HepG2 (cell line): ENCODE data around the gene TUBE1. TPM values are rescaled to one million over a fixed set of nuclear protein-coding genes. Genes with fewer than 3 reads are reported as not detected.

Experiments used
- CHCHD3 ChIP-seq: sonication (generic); formaldehyde crosslinking; IDR thresholded peaks from 2 replicates; pipeline ENCODE4 v1.8.0; 2022; ENCODE audit warnings: mild to moderate bottlenecking, missing genetic modification reagents, moderate library complexity
- FOSL1 ChIP-seq: sonication (generic); formaldehyde crosslinking; IDR thresholded peaks from 2 replicates; pipeline ENCODE4 v1.9.0; 2021; ENCODE audit warnings: missing genetic modification reagents, borderline replicate concordance
- MEIS1 ChIP-seq: sonication (generic); formaldehyde crosslinking; IDR thresholded peaks from 2 replicates; pipeline ENCODE4 v1.9.0; 2021; ENCODE audit warnings: mild to moderate bottlenecking, missing genetic modification reagents, moderate library complexity, borderline replicate concordance
- MNT ChIP-seq: fragments of 450-650 bp; IDR thresholded peaks from 2 replicates; pipeline ENCODE4 v1.6.1; 2016
- PLSCR1 ChIP-seq: sonication (generic); formaldehyde crosslinking; IDR thresholded peaks from 2 replicates; pipeline ENCODE4 v1.5.0; 2020; ENCODE audit warnings: missing genetic modification reagents, mild to moderate bottlenecking, borderline replicate concordance
- SYNCRIP ChIP-seq: fragments of 200-400 bp; formaldehyde crosslinking; IDR thresholded peaks from 2 replicates; pipeline ENCODE4 v1.6.1; 2018; ENCODE audit warnings: mild to moderate bottlenecking, low read depth, low read length; ENCODE audit not compliant: insufficient read depth
- ZNF432 ChIP-seq: sonication (generic); formaldehyde crosslinking; IDR thresholded peaks from 2 replicates; pipeline ENCODE4 v1.5.0; 2020; ENCODE audit warnings: missing genetic modification reagents, mild to moderate bottlenecking, borderline replicate concordance
- polyA plus RNA-seq, 8 experiments: library from polyadenylated mRNA; depleted of rRNA in 3 of 8; stranded (reverse) in 7 of 8; unstranded in 1 of 8; fragments of >200 nt; fragmentation: Illumina TruSeq in 4 of 8; extraction: Trizol in 4 of 8; gene quantifications; 2 replicates each; pipeline versions ENCODE4 v1.2.1 to v1.2.3, GENCODE V29; 2011 to 2016; ENCODE audit warnings: low read depth in 4 of 8, missing spikeins in 1 of 8, mixed read lengths in 1 of 8; ENCODE audit not compliant: insufficient read depth in 1 of 8
- total RNA-seq, 5 experiments: library from RNA; depleted of rRNA; stranded (reverse); fragments of >200 nt; fragmentation: Illumina TruSeq; extraction: Trizol; gene quantifications; 2 replicates each; pipeline ENCODE4 v1.2.3, GENCODE V29; 2016; ENCODE audit warnings: low read depth in 1 of 5
- TF ChIP-seq, protein P1 (sequence below), 2 experiments: sonication (generic) in 1 of 2; formaldehyde crosslinking in 1 of 2; IDR thresholded peaks; 2 replicates each; pipeline versions ENCODE4 v1.5.1 to v1.6.1; 2011 to 2020; ENCODE audit warnings: borderline replicate concordance in 1 of 2, low read depth in 1 of 2, low read length in 1 of 2, mild to moderate bottlenecking in 1 of 2, missing genetic modification reagents in 1 of 2, moderate library complexity in 1 of 2
- TF ChIP-seq, protein P2 (sequence below): sonication (generic); formaldehyde crosslinking; IDR thresholded peaks from 2 replicates; pipeline ENCODE4 v1.4.0; 2020; ENCODE audit warnings: mild to moderate bottlenecking, missing genetic modification reagents
- TF ChIP-seq, protein P3 (sequence below): sonication (generic); formaldehyde crosslinking; IDR thresholded peaks from 2 replicates; pipeline ENCODE4 v1.5.0; 2020; ENCODE audit warnings: mild to moderate bottlenecking, missing genetic modification reagents, moderate library complexity
- TF ChIP-seq, protein P4 (sequence below): sonication (generic); formaldehyde crosslinking; conservative IDR thresholded peaks from 2 replicates; pipeline ENCODE4 v1.8.0; 2022; ENCODE audit warnings: missing genetic modification reagents
- TF ChIP-seq, protein P5 (sequence below): sonication (generic); formaldehyde crosslinking; IDR thresholded peaks from 2 replicates; pipeline ENCODE4 v1.5.0; 2020; ENCODE audit warnings: mild to moderate bottlenecking, missing genetic modification reagents

TUBE1 gene
- total and polyA plus RNA-seq, 2 of the 13 experiments (the other 11 are each of a cell fraction or from before 2014, with no cell fraction given), result 17.3 to 22.6 TPM

DNA sequence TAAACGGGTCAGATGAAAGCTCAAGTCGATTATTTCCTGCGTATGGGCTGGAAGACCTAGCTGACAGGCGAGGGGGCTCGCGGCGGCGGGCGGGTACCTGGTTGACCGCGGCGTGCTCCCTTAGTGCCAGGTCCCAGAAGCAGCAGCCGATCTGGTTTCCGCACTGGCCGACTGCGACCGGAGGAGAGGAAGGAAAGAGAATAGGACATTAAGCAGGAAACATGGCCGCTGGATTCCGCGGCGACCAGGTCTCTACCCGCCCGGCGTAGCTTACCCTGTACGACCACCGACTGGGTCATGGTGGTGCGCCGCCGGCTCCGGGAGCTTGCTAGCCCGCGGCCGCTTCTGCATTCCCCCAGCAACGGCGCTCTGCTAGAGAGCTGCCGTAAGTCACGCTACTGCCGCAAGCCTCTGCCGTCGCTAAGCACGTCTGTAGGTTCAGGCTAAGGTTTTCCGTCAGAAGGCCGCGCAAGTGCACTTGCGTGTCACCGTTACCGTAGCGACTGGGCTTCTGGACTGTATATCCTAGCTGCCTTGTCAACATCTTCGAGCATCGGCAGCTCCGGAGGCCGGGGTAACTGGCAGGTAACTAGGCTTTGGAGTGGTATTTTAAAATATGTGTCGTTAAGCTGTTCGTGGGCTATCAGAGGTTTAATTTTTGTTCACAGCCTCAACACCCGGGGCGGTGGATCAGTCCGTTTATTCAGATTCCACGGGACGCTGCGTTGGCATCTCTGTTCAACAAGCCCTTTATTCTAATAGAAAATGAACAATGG is at the start of gene TUBE1, which contains the start of gene FAM229B (continued):
- TF ChIP-seq MNT, result no peak
- TF ChIP-seq FOSL1 (CRISPR knock-in tag), result no peak
- no peak for TF ChIP-seq ZNF432 (CRISPR knock-in tag)
- TF ChIP-seq, protein P1, sequence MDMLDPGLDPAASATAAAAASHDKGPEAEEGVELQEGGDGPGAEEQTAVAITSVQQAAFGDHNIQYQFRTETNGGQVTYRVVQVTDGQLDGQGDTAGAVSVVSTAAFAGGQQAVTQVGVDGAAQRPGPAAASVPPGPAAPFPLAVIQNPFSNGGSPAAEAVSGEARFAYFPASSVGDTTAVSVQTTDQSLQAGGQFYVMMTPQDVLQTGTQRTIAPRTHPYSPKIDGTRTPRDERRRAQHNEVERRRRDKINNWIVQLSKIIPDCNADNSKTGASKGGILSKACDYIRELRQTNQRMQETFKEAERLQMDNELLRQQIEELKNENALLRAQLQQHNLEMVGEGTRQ (IDR thresholded peaks at IDR 0.05; ENCODE audit: low read depth, low read length), result no peak
- TF ChIP-seq, protein P1 (CRISPR knock-in tag; IDR thresholded peaks at IDR 0.05; ENCODE audit: borderline replicate concordance), result no peak
- TF ChIP-seq SYNCRIP, result no peak
- TF ChIP-seq CHCHD3 (CRISPR knock-in tag), result no peak
- TF ChIP-seq, protein P2, sequence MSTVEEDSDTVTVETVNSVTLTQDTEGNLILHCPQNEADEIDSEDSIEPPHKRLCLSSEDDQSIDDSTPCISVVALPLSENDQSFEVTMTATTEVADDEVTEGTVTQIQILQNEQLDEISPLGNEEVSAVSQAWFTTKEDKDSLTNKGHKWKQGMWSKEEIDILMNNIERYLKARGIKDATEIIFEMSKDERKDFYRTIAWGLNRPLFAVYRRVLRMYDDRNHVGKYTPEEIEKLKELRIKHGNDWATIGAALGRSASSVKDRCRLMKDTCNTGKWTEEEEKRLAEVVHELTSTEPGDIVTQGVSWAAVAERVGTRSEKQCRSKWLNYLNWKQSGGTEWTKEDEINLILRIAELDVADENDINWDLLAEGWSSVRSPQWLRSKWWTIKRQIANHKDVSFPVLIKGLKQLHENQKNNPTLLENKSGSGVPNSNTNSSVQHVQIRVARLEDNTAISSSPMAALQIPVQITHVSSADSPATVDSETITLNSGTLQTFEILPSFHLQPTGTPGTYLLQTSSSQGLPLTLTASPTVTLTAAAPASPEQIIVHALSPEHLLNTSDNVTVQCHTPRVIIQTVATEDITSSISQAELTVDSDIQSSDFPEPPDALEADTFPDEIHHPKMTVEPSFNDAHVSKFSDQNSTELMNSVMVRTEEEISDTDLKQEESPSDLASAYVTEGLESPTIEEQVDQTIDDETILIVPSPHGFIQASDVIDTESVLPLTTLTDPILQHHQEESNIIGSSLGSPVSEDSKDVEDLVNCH (CRISPR knock-in tag), result no peak
- TF ChIP-seq PLSCR1 (CRISPR knock-in tag), result no peak
- TF ChIP-seq MEIS1 (CRISPR knock-in tag), result peak; percentile 82
- TF ChIP-seq, protein P3, sequence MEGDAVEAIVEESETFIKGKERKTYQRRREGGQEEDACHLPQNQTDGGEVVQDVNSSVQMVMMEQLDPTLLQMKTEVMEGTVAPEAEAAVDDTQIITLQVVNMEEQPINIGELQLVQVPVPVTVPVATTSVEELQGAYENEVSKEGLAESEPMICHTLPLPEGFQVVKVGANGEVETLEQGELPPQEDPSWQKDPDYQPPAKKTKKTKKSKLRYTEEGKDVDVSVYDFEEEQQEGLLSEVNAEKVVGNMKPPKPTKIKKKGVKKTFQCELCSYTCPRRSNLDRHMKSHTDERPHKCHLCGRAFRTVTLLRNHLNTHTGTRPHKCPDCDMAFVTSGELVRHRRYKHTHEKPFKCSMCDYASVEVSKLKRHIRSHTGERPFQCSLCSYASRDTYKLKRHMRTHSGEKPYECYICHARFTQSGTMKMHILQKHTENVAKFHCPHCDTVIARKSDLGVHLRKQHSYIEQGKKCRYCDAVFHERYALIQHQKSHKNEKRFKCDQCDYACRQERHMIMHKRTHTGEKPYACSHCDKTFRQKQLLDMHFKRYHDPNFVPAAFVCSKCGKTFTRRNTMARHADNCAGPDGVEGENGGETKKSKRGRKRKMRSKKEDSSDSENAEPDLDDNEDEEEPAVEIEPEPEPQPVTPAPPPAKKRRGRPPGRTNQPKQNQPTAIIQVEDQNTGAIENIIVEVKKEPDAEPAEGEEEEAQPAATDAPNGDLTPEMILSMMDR, result peak; percentile 54
- TF ChIP-seq, protein P4, sequence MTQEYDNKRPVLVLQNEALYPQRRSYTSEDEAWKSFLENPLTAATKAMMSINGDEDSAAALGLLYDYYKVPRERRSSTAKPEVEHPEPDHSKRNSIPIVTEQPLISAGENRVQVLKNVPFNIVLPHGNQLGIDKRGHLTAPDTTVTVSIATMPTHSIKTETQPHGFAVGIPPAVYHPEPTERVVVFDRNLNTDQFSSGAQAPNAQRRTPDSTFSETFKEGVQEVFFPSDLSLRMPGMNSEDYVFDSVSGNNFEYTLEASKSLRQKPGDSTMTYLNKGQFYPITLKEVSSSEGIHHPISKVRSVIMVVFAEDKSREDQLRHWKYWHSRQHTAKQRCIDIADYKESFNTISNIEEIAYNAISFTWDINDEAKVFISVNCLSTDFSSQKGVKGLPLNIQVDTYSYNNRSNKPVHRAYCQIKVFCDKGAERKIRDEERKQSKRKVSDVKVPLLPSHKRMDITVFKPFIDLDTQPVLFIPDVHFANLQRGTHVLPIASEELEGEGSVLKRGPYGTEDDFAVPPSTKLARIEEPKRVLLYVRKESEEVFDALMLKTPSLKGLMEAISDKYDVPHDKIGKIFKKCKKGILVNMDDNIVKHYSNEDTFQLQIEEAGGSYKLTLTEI (CRISPR knock-in tag), result no peak
- TF ChIP-seq, protein P5, sequence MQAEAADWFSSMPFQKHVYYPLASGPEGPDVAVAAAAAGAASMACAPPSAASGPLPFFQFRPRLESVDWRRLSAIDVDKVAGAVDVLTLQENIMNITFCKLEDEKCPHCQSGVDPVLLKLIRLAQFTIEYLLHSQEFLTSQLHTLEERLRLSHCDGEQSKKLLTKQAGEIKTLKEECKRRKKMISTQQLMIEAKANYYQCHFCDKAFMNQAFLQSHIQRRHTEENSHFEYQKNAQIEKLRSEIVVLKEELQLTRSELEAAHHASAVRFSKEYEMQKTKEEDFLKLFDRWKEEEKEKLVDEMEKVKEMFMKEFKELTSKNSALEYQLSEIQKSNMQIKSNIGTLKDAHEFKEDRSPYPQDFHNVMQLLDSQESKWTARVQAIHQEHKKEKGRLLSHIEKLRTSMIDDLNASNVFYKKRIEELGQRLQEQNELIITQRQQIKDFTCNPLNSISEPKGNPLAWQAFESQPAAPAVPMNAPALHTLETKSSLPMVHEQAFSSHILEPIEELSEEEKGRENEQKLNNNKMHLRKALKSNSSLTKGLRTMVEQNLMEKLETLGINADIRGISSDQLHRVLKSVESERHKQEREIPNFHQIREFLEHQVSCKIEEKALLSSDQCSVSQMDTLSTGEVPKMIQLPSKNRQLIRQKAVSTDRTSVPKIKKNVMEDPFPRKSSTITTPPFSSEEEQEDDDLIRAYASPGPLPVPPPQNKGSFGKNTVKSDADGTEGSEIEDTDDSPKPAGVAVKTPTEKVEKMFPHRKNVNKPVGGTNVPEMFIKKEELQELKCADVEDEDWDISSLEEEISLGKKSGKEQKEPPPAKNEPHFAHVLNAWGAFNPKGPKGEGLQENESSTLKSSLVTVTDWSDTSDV (CRISPR knock-in tag), result no peak
